H1 (cell line): Measurements from ENCODE around the gene OR5C1. TPM values are rescaled to one million over a fixed set of nuclear protein-coding genes. Genes with fewer than 3 reads are reported as not detected.

ENCODE experiments used
- CHD1 ChIP-seq: IDR thresholded peaks from 2 replicates; pipeline ENCODE4 v1.6.1; 2012; ENCODE audit warnings: low read depth, low read length, improper control_type of control experiment
- polyA plus RNA-seq, 7 experiments: library from polyadenylated mRNA; depleted of rRNA in 3 of 7; stranded (reverse) in 5 of 7; unstranded in 2 of 7; fragments of >200 nt in 5 of 7; fragments of 200-250 nt in 2 of 7; gene quantifications; 1 replicate in 5 of 7; 2 replicates in 1 of 7; 4 replicates in 1 of 7; pipeline versions ENCODE4 v1.2.1 to v1.2.3, GENCODE V29; 2011 to 2013; ENCODE audit warnings: missing spikeins in 2 of 7, mixed read lengths in 2 of 7
- total RNA-seq: library from RNA; stranded (reverse); fragmentation: NEBNext Ultra II Directional; extraction: Animal tissue kit (Norgen Biotek cat#: 25700); gene quantifications from 2 replicates; pipeline ENCODE4 v1.2.1, GENCODE V29; 2021

The OR5C1 gene
- total and polyA plus RNA-seq, 2 of the 8 experiments (the other 6 are each of a cell fraction or from before 2014, with no cell fraction given), result not detected

- TF ChIP-seq CHD1, result no peak
- TF ChIP-seq, all 59 proteins: peak for 0
Measured at GRCh38 chr9:122791872-122792669, 3.3 kb downstream of the OR5C1 start (continued).
